ENCODE measurements around the gene AIF1. TPM values are rescaled to one million over a fixed set of nuclear protein-coding genes. Genes with fewer than 3 reads are reported as not detected.

The AIF1 gene
- total RNA-seq, 4 donors from 2014 or later, result 2.6 to 16.3 (median 5.8) TPM

DNA sequence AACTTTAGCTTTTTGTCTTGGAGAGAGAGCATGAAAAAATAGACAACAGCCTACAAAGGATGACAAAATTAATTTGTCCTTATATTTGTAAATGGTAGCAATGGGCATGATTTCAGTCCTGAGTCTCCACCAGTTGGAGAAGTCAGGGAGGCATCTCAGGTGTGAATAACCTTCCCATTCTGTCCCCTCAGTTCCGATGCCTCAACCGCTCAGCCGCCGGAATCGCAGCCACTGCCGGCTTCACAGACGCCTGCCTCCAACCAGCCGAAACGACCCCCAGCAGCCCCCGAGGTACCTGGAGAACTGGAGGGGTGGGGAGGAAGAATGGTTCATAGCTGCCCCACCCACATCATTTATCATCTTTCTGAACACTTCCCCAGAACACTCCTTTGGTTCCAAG is 9.0 kb downstream of the AIF1 start:
- TF ChIP-seq POLR2A (IDR thresholded peaks at IDR 0.05) (no peak), CTCF (IDR thresholded peaks at IDR 0.05) (no peak), EP300 (IDR thresholded peaks at IDR 0.05) (no peak), POLR2AphosphoS5 (IDR thresholded peaks at IDR 0.05) (no peak)
- peaks cover 24% of the 10 kb centered on the region for H3K4me1 ChIP-seq
- WGBS, result 80% methylated on average over 9 of the region's 10 CpGs
- no peak overlapping the region for H3K4me3 ChIP-seq
- no peaks in the 10 kb centered on the region for H3K9me3 ChIP-seq
- H3K27ac ChIP-seq, result no peak overlapping the region
- DNase-seq (ENCODE audit: low spot score in 2 of 2), result no peak
- H3K27me3 ChIP-seq, result no peaks in the 10 kb centered on the region
- H3K36me3 ChIP-seq, result peaks cover 58% of the 10 kb centered on the region

- TF ChIP-seq POLR2A (IDR thresholded peaks at IDR 0.05) (no peak), POLR2AphosphoS5 (IDR thresholded peaks at IDR 0.05) (no peak), CTCF (IDR thresholded peaks at IDR 0.05) (no peak), EP300 (IDR thresholded peaks at IDR 0.05) (no peak)
- 87% methylated on average over 10 of the region's 10 CpGs for WGBS
Observed at GRCh38 chr6:31626952-31627351, 11.9 kb downstream of the AIF1 start.

DNA sequence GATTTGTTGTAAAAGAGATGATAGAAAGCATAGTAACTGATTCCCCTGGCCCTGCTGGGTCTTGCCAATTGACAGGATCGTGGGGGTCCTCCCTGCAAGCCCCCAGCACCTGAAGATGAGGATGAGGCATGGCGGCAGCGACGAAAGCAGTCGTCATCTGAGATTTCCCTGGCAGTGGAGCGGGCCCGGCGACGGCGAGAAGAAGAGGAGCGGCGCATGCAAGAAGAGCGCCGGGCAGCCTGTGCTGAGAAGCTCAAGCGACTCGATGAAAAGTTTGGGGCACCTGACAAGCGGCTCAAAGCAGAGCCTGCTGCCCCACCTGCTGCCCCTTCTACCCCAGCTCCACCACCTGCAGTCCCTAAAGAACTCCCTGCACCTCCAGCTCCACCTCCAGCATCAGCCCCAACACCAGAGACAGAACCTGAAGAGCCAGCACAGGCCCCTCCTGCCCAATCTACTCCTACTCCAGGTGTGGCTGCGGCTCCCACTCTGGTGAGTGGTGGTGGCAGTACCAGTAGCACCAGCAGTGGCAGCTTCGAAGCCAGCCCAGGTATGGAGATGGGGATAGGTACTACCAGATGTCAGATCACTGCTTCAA is 12.8 kb downstream of the AIF1 start:
- Histone ChIP-seq H3K27ac (no peak overlapping the region), H3K9me3 (no peaks in the 10 kb centered on the region), H3K27me3 (no peaks in the 10 kb centered on the region), H3K4me1 (peaks cover 2% of the 10 kb centered on the region), H3K36me3 (peaks cover 95% of the 10 kb centered on the region), H3K4me3 (no peak overlapping the region)
- TF ChIP-seq POLR2A (IDR thresholded peaks at IDR 0.05) (no peak), EP300 (IDR thresholded peaks at IDR 0.05) (no peak)
- WGBS, result 94% methylated on average over 19 of the region's 19 CpGs
- no peak for DNase-seq (ENCODE audit: low spot score in 2 of 2)

More at GRCh38 chr6:31626952-31627351, 11.9 kb downstream of the AIF1 start:
- Histone ChIP-seq H3K4me3 (no peak overlapping the region), H3K27me3 (no peaks in the 10 kb centered on the region), H3K4me1 (peaks cover 10% of the 10 kb centered on the region), H3K9me3 (no peaks in the 10 kb centered on the region), H3K36me3 (peaks cover 87% of the 10 kb centered on the region), H3K27ac (no peak overlapping the region)
- DNase-seq (ENCODE audit: low spot score in 2 of 2), result no peak

DNA sequence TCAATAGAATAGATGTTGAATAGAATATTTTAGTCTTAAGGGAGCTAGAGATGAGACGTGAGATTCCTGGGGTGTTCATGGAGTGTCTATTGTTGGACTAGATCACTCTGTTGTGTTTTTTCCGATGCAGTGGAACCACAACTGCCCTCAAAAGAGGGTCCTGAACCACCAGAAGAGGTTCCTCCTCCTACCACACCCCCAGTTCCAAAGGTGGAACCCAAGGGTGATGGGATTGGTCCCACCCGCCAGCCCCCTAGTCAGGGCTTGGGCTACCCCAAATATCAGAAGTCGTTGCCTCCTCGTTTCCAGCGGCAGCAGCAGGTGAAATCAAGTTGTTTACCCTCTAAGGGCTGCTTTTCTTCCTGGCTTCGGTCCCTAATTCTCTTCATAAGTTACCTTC is 14.0 kb downstream of the AIF1 start:
- WGBS, result 81% methylated on average over 7 of the region's 7 CpGs
- no peaks in the 10 kb centered on the region for H3K9me3 ChIP-seq
- TF ChIP-seq CTCF (IDR thresholded peaks at IDR 0.05) (no peak), POLR2A (IDR thresholded peaks at IDR 0.05) (no peak), EP300 (IDR thresholded peaks at IDR 0.05) (no peak), POLR2AphosphoS5 (IDR thresholded peaks at IDR 0.05) (no peak)
- no peak for DNase-seq (ENCODE audit: low spot score in 2 of 2)
- H3K4me3 ChIP-seq, result no peak overlapping the region
- no peak overlapping the region for H3K27ac ChIP-seq
- H3K27me3 ChIP-seq, result no peaks in the 10 kb centered on the region
- no peaks in the 10 kb centered on the region for H3K4me1 ChIP-seq
- H3K36me3 ChIP-seq, result peaks cover 100% of the 10 kb centered on the region

- TF ChIP-seq CTCF (IDR thresholded peaks at IDR 0.05), result no peak
- TF ChIP-seq POLR2A (IDR thresholded peaks at IDR 0.05), result no peak
- TF ChIP-seq EP300 (IDR thresholded peaks at IDR 0.05), result no peak
- no peak for TF ChIP-seq POLR2AphosphoS5 (IDR thresholded peaks at IDR 0.05)
- H3K27me3 ChIP-seq, result no peaks in the 10 kb centered on the region
- WGBS, result 73% methylated on average over 25 of the region's 25 CpGs
Observed at GRCh38 chr6:31630177-31630934, 15.3 kb downstream of the AIF1 start.

More at GRCh38 chr6:31630177-31630934, 15.3 kb downstream of the AIF1 start:
- no peak for DNase-seq (ENCODE audit: low spot score in 2 of 2)
- H3K27ac ChIP-seq, result no peak overlapping the region
- H3K4me3 ChIP-seq, result no peak overlapping the region
- H3K4me1 ChIP-seq, result no peaks in the 10 kb centered on the region
- peaks cover 100% of the 10 kb centered on the region for H3K36me3 ChIP-seq
- H3K9me3 ChIP-seq, result no peaks in the 10 kb centered on the region
